ENCODE results near the gene TMEM255B.
"Not testable (repeated sequence)": the region's sequence is repeated elsewhere in the genome, so short reads cannot be mapped to it uniquely, and the experiment has no call there.

TMEM255B gene

DNA sequence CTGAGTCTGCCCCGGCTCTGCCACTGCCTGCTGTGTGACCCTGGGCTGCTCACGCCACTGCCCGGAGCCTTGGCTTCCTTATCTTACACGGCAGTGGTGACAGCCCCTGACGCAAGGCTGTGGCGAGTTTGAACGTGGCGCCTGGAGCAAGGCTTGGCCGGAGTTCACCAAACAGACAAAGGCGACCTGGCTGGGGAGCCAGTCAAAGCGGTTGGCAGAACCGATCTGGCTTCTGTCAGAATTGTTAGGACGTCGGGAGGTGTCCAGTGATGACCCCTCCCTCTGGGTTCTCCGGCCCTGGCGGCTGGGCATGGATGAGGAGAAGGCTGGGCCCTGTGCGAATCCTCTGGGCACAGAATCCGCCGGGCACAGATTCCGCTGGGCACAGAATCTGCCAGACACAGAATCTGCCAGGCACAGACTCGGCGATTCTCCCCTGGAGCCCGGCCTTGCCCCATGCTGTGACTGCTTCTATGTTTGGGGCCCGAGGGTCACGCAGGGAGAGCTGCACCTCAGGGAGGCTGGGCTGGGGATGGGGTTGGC lies 11.7 kb upstream of the TMEM255B start:
- in situ Hi-C loops (cut with HindIII; ENCODE audit: low pct_unique_long_range_greater_than_20kb, low sequenced_read_pairs): no loop called here

DNA sequence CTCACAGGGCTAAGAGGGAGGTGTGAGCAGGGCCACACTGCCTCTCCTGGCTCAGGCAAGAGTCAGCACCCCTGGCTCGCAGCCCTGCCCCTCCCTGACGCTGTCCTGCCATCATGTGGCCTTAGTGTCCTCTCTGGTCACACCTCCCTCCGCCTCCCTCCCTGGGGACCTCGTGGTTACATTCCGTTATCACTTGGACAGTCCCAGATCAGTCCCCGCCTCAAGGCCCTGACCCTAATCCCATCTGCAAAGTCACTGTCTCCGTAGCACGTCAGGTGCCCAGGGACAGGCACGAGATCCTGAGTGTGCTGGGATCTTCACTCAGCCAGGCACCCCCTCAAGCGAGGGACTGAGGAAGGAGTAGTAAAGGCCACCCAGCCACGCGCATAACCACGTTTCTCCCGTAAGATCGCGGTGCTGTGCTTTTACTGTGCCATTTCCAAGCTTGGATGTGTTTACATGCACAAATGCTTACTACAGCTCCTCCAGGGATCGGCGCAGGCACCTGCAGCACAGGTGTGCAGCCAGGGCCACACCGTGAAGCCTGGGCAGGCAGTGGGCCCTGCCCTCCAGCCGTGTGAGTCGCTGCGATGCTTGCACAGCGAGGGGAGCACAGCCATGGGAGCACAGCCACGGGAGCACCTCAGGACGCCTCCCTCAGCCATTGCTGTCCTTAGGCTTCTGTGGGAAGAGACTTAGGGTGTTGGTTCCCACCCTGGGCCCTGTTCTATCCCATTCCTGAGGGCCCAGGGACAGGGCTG lies 10.7 kb upstream of the TMEM255B start:
- no peak for DNase-seq (ENCODE audit: low read depth in 1 of 2, low spot score in 1 of 2)
- in situ Hi-C loops (cut with HindIII; ENCODE audit: low pct_unique_long_range_greater_than_20kb, low sequenced_read_pairs): no loop called here
- no peak for TF ChIP-seq JUND (IDR thresholded peaks at IDR 0.05; ENCODE audit: low read depth)

More for the DNA sequence above, 11.7 kb upstream of the TMEM255B start:
- no peak for DNase-seq (ENCODE audit: low read depth in 1 of 2, low spot score in 1 of 2)
- no peak for TF ChIP-seq JUND (IDR thresholded peaks at IDR 0.05; ENCODE audit: low read depth)

DNA sequence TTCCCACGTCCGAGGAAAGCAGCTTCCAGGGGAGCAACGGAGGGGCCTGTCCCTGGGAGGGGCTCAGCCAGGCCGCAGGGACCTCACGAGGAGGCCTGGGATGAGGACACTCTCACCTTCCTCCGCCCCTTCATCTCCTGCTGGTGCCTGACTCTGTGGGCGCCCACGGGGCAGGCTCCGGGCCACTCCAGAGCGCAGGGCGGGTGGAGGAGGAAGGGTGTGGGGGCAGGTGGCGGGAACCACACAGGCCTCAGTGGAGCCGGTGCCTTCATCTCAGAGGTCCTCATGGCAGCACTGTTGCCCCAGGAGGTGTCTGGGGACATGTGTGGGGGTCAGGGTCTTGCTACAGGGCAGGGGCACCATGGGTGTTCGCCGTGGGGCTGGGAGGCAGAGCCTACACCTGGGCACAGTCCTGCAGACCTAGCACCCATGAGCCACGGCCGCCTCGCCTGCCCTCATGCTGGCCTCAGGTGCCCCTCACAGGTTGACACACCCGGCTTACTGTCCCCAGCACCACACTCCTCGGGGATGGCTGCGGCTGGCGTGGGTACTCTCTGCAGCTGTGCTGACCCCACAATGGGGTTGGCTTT lies 10.1 kb upstream of the TMEM255B start:
- in situ Hi-C loops (cut with HindIII; ENCODE audit: low pct_unique_long_range_greater_than_20kb, low sequenced_read_pairs): no loop called here
- TF ChIP-seq JUND (IDR thresholded peaks at IDR 0.05; ENCODE audit: low read depth): no peak
- DNase-seq (ENCODE audit: low read depth in 1 of 2, low spot score in 1 of 2): no peak

DNA sequence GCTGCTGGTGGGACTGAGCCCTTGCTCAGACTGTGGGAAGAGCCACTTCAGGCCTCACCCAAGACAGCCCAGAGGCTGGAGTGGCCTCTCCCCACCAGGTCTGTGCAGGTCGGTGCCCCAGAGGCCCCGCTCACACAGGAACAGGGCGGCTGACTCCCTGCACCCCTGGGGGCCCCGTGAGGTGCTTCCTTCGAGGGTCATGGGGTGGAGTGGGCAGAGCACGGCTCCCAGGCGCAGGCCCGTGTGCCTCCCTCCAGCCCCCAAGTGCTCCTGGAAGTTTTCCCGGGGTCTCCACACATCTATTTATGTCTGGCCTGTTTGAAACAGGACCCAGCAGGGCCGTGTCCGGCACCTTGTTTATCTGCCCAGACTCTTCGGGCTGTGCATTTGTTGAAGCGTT lies 9.5 kb upstream of the TMEM255B start:
- no peak for TF ChIP-seq JUND (IDR thresholded peaks at IDR 0.05; ENCODE audit: low read depth)
- DNase-seq (ENCODE audit: low read depth in 1 of 2, low spot score in 1 of 2): no peak
- in situ Hi-C loops (cut with HindIII; ENCODE audit: low pct_unique_long_range_greater_than_20kb, low sequenced_read_pairs): no loop called here

DNA sequence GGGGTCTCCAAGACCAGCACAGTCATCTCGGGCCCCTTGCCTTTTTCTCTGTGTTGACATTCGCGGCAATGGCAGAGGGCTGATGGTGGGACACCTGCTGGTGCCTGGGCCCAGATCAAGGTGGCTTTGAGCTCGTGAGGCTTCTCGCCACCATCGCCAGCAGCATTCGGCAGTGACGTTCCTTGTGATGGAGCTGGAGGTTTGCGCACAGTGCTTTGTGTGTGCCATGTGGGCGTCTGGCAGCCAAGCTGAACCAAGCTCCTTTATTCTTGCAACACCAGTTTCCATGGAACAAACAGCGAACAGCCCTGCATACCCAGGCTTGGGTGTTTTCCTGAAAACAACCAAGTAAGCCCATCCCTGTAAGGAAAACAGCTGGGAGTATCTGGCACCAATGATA lies 9.1 kb upstream of the TMEM255B start:
- DNase-seq (ENCODE audit: low read depth in 1 of 2, low spot score in 1 of 2): no peak
- TF ChIP-seq JUND (IDR thresholded peaks at IDR 0.05; ENCODE audit: low read depth): no peak
- in situ Hi-C loops (cut with HindIII; ENCODE audit: low pct_unique_long_range_greater_than_20kb, low sequenced_read_pairs): no loop called here

DNA sequence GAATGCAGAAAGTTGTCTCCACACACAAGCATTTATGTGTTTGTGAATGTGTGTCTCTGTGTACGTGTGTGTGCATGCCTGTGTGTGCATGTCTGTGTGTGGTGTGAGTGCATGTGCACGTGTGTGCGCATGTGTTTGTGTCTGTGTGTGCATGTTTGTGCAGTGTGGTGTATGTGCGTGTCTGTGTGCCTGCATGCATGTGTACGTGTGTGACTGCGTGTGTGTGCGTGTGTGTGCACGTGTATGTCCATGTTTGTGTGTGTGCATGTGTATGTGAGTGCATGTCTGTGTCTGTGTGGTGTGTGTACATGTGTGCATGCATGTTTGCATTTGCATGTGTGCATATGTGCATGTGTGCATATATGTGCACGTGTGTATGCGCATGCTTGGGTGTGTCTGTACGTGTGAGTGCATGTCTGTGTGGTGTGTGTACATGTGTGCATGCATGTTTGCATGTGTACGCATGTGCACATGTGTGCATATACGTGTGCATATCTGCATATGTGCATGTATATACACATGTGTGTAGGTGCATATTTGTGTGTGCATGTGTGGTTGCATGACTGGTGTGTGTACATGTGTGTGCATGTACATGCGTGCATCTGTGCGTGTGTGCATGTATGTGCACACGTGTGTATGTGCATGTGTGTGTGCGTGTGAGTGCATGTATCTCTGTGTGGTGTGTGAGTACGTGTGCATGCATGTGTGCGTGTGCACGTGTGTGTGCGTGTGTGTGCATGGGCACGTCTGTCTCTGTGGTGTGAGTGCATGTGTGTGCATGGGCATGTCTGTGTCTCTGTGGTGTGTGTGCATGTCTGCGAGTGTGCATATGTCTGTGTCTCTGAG lies 8.2 kb upstream of the TMEM255B start:
- TF ChIP-seq JUND (IDR thresholded peaks at IDR 0.05; ENCODE audit: low read depth): no peak
- no peak for DNase-seq (ENCODE audit: low read depth in 1 of 2, low spot score in 1 of 2)
- in situ Hi-C loops (cut with HindIII; ENCODE audit: low pct_unique_long_range_greater_than_20kb, low sequenced_read_pairs): no loop called here

DNA sequence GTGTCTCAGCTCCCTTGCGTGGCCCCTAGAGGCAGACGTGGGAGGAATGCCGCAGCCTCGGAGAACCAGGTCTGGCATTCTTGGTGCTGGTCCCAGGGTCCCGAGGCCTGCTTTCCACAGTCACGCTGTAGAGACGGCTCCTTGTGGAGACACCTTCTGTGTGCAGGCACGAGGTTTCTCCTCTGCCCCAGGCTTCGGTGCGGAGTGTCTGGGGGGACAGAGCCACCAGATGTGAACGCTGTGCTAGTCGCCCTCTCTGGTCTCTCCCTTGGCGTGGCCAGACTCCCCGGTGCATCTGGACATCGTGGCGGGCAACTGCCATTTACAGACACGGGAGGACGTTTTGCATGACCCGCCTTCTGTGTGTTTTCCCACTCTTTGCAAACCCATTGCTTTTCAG lies 7.5 kb upstream of the TMEM255B start:
- in situ Hi-C loops (cut with HindIII; ENCODE audit: low pct_unique_long_range_greater_than_20kb, low sequenced_read_pairs): no loop called here
- TF ChIP-seq JUND (IDR thresholded peaks at IDR 0.05; ENCODE audit: low read depth): no peak
- DNase-seq (ENCODE audit: low read depth in 1 of 2, low spot score in 1 of 2): no peak

DNA sequence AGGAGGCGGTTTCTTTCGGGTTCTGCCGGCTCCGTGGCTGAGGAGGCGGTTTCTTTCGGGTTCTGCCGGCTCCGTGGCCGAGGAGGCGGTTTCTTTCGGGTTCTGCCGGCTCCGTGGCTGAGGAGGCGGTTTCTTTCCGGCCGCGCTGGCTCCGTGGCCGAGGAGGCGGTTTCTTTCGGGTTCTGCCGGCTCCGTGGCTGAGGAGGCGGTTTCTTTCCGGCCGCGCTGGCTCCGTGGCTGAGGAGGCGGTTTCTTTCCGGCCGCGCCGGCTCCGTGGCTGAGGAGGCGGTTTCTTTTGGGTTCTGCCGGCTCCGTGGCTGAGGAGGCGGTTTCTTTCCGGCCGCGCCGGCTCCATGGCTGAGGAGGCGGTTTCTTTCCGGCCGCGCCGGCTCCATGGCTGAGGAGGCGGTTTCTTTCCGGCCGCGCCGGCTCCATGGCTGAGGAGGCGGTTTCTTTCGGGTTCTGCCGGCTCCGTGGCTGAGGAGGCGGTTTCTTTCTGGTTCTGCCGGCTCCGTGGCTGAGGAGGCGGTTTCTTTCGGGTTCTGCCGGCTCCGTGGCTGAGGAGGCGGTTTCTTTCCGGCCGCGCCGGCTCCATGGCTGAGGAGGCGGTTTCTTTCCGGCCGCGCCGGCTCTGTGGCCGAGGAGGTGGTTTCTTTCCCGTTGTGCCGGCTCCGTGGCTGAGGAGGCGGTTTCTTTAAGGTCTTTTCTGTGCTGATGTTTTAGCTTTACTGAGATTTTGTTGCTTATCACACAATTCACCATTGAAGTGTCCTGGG lies 6.6 kb upstream of the TMEM255B start:
- DNase-seq (ENCODE audit: low read depth in 1 of 2, low spot score in 1 of 2); in situ Hi-C loops (cut with HindIII; ENCODE audit: low pct_unique_long_range_greater_than_20kb, low sequenced_read_pairs): not testable (repeated sequence)

DNA sequence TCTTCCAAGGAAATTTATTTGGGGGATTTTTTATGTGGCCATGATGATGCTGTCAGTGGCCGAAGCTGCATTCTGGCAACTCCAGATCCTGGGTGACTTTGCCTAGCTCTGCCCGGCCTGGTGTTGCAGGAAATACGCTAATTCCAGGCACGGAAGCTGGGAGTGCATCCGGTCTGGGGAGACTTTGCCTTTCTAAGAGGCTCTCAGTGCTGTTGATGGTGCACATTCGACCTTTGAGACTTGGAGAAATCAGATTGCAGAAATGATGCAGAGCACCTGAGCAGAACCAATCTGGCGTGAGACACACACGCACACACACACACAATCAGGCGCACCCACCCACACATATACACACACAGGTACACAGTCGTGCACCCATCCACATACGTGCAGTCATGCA lies 5.9 kb upstream of the TMEM255B start:
- in situ Hi-C loops (cut with HindIII; ENCODE audit: low pct_unique_long_range_greater_than_20kb, low sequenced_read_pairs): no loop called here
- no peak for DNase-seq (ENCODE audit: low read depth in 1 of 2, low spot score in 1 of 2)
- no peak for TF ChIP-seq JUND (IDR thresholded peaks at IDR 0.05; ENCODE audit: low read depth)

DNA sequence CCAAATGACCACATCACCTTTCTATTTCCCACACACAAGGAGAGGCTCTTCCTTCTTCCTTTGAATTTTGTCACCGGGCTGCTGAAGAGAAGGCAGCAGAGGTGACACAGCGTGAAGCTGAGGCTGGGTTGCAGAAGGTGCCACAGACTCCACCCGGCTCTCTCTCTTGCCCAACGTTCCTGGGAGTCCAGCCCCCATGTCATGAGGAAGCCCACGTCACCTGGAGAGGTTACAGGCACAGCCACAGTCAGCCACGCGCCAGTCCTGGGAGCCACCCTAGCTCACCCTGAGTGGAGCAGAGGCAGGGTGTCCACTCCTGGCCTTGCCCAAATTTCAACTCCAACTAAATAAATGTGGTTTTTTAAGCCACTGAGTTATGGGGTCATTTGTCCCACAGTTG lies 4.8 kb upstream of the TMEM255B start:
- in situ Hi-C loops (cut with HindIII; ENCODE audit: low pct_unique_long_range_greater_than_20kb, low sequenced_read_pairs): no loop called here
- no peak for TF ChIP-seq JUND (IDR thresholded peaks at IDR 0.05; ENCODE audit: low read depth)
- DNase-seq (ENCODE audit: low read depth in 1 of 2, low spot score in 1 of 2): no peak

DNA sequence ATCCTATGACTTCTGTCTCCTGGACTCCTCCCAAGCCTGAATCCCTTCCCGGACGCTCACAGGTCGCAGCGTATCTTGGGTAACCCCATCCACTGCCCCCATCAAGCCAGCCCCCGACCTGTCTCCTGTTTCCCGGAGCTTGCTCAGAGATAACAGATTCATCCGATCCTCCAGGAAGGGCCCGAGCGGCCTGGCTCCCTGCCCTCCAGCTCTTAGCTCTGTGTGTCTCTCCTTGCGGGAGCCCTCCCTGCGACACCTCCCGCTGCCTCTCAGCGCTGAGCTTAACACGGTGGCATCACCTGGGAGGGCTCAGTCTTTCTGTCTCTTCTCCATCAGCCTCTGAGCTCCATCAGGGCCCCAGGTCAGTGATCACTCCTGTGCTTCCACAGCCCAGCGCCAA lies 4.3 kb upstream of the TMEM255B start:
- no peak for TF ChIP-seq JUND (IDR thresholded peaks at IDR 0.05; ENCODE audit: low read depth)
- in situ Hi-C loops (cut with HindIII; ENCODE audit: low pct_unique_long_range_greater_than_20kb, low sequenced_read_pairs): no loop called here
- no peak for DNase-seq (ENCODE audit: low read depth in 1 of 2, low spot score in 1 of 2)

DNA sequence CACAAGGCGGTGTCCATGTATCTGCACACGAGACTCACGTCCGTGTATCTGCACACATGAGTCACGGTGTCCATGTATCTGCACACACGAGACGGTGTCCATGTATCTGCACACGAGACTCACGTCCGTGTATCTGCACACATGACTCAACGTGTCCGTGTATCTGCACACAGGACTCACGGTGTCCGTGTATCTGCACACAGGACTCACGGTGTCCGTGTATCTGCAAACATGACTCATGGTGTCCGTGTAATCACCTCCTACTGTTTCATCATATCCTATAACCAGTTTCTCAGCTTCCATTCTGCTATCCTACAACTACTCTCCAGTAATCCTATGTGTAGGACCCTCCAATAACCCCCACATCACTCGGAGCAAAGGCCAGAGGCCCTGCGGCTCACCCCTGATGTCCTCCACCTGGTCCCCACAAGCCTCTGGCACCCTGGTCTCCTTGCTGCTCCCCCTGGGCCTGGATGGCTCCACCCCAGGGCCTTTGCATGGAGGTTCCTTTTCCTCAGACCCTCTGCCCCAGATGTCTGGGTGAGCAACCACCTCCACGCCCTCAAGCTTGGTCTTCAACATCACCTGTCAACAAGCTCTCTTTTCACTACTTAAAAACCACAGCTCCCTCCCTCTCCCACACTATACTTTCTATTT lies 2.5 kb upstream of the TMEM255B start:
- in situ Hi-C loops (cut with HindIII; ENCODE audit: low pct_unique_long_range_greater_than_20kb, low sequenced_read_pairs): no loop called here
- DNase-seq (ENCODE audit: low read depth in 1 of 2, low spot score in 1 of 2): no peak
- no peak for TF ChIP-seq JUND (IDR thresholded peaks at IDR 0.05; ENCODE audit: low read depth)

Measured in T47D (cell line).